ENCODE measurements around the gene SEC11A. TPM values are rescaled to one million over a fixed set of nuclear protein-coding genes. Genes with fewer than 3 reads are reported as not detected.

Gene SEC11A
- polyA plus RNA-seq, 2 donors = 67.3 to 74.6 TPM

GRCh38 chr15:84659904-84660781 is 55.8 kb downstream of the SEC11A start:
- H3K36me3 ChIP-seq (ENCODE audit: control insufficient read depth in 2 of 2, insufficient read depth in 2 of 2, low read length in 1 of 2) = peaks cover 0 to 2% of the 10 kb centered on the region in 2 donors
- H3K27me3 ChIP-seq (ENCODE audit: control insufficient read depth in 1 of 2, insufficient read depth in 2 of 2, low read length in 2 of 2) = no peaks in the 10 kb centered on the region
- H3K4me3 ChIP-seq (ENCODE audit: low read depth in 1 of 2, low read length in 2 of 2) = no peak overlapping the region
- 78 to 80% methylated on average over 4 of the region's 4 CpGs for WGBS, 2 donors
- no peaks in the 10 kb centered on the region for H3K9me3 ChIP-seq (ENCODE audit: control insufficient read depth in 2 of 2, insufficient read depth in 1 of 2, low read depth in 1 of 2, low read length in 1 of 2)
- H3K27ac ChIP-seq (ENCODE audit: low read depth in 2 of 2, low read length in 1 of 2) = no peak overlapping the region
- H3K4me1 ChIP-seq (ENCODE audit: control insufficient read depth in 2 of 2, insufficient read depth in 2 of 2, low read length in 1 of 2) = peaks cover 4 to 8% of the 10 kb centered on the region in 2 donors

- peak overlapping the region; percentile 18 to 81 for H3K27ac ChIP-seq (ENCODE audit: low read depth in 2 of 2, low read length in 1 of 2)
- WGBS, 2 donors = 42 to 50% methylated on average over 7 of the region's 7 CpGs
- peak overlapping the region; percentile 54 to 57 for H3K4me3 ChIP-seq (ENCODE audit: low read depth in 1 of 2, low read length in 2 of 2)
- H3K27me3 ChIP-seq (ENCODE audit: control insufficient read depth in 1 of 2, insufficient read depth in 2 of 2, low read length in 2 of 2) = no peaks in the 10 kb centered on the region
- no peaks in the 10 kb centered on the region for H3K36me3 ChIP-seq (ENCODE audit: control insufficient read depth in 2 of 2, insufficient read depth in 2 of 2, low read length in 1 of 2)
- H3K9me3 ChIP-seq (ENCODE audit: control insufficient read depth in 2 of 2, insufficient read depth in 1 of 2, low read depth in 1 of 2, low read length in 1 of 2) = no peaks in the 10 kb centered on the region
- H3K4me1 ChIP-seq (ENCODE audit: control insufficient read depth in 2 of 2, insufficient read depth in 2 of 2, low read length in 1 of 2) = peaks cover 4 to 8% of the 10 kb centered on the region in 2 donors
Observed at GRCh38 chr15:84658788-84659411, 57.0 kb downstream of the SEC11A start.

GRCh38 chr15:84658080-84658787 is 57.7 kb downstream of the SEC11A start, which contains the start of gene NMB:
TSS of gene NMB (minus strand) at chr15:84658199. CDS start at chr15:84658152, 47 bp downstream.
- no peaks in the 10 kb centered on the region for H3K9me3 ChIP-seq (ENCODE audit: control insufficient read depth in 2 of 2, insufficient read depth in 1 of 2, low read depth in 1 of 2, low read length in 1 of 2)
- 1% methylated on average over 45 to 61 of the region's 61 CpGs for WGBS, 2 donors
- H3K4me1 ChIP-seq (ENCODE audit: control insufficient read depth in 2 of 2, insufficient read depth in 2 of 2, low read length in 1 of 2) = peaks cover 4 to 14% of the 10 kb centered on the region in 2 donors
- no peaks in the 10 kb centered on the region for H3K27me3 ChIP-seq (ENCODE audit: control insufficient read depth in 1 of 2, insufficient read depth in 2 of 2, low read length in 2 of 2)
- peak within 1 kb of the TSS; percentile 54 to 57 for H3K4me3 ChIP-seq (ENCODE audit: low read depth in 1 of 2, low read length in 2 of 2)
- H3K27ac ChIP-seq (ENCODE audit: low read depth in 2 of 2, low read length in 1 of 2) = peak within 1 kb of the TSS; percentile 66 to 81
- H3K36me3 ChIP-seq (ENCODE audit: control insufficient read depth in 2 of 2, insufficient read depth in 2 of 2, low read length in 1 of 2) = no peaks in the 10 kb centered on the region

- WGBS, 2 donors = 16 to 17% methylated on average over 17 of the region's 17 CpGs
- peak overlapping the region; percentile 59 to 81 for H3K27ac ChIP-seq (ENCODE audit: low read depth in 2 of 2, low read length in 1 of 2)
Observed at GRCh38 chr15:84657748-84658079, 58.2 kb downstream of the SEC11A start.

GRCh38 chr15:84656972-84657371 is 59.0 kb downstream of the SEC11A start:
- 67 to 70% methylated on average over 7 of the region's 7 CpGs for WGBS, 2 donors
- Histone ChIP-seq H3K4me3 (ENCODE audit: low read depth in 1 of 2, low read length in 2 of 2) (no peak overlapping the region), H3K9me3 (ENCODE audit: control insufficient read depth in 2 of 2, insufficient read depth in 1 of 2, low read depth in 1 of 2, low read length in 1 of 2) (no peaks in the 10 kb centered on the region), H3K36me3 (ENCODE audit: control insufficient read depth in 2 of 2, insufficient read depth in 2 of 2, low read length in 1 of 2) (no peaks in the 10 kb centered on the region), H3K4me1 (ENCODE audit: control insufficient read depth in 2 of 2, insufficient read depth in 2 of 2, low read length in 1 of 2) (peaks cover 4 to 16% of the 10 kb centered on the region in 2 donors), H3K27me3 (ENCODE audit: control insufficient read depth in 1 of 2, insufficient read depth in 2 of 2, low read length in 2 of 2) (no peaks in the 10 kb centered on the region), H3K27ac (ENCODE audit: low read depth in 2 of 2, low read length in 1 of 2) (peak overlapping the region in 1 of 2 donors; percentile 10)

More at GRCh38 chr15:84657748-84658079, 58.2 kb downstream of the SEC11A start:
- Histone ChIP-seq H3K27me3 (ENCODE audit: control insufficient read depth in 1 of 2, insufficient read depth in 2 of 2, low read length in 2 of 2) (no peaks in the 10 kb centered on the region), H3K4me3 (ENCODE audit: low read depth in 1 of 2, low read length in 2 of 2) (peak overlapping the region; percentile 54 to 57), H3K4me1 (ENCODE audit: control insufficient read depth in 2 of 2, insufficient read depth in 2 of 2, low read length in 1 of 2) (peaks cover 4 to 16% of the 10 kb centered on the region in 2 donors), H3K9me3 (ENCODE audit: control insufficient read depth in 2 of 2, insufficient read depth in 1 of 2, low read depth in 1 of 2, low read length in 1 of 2) (no peaks in the 10 kb centered on the region), H3K36me3 (ENCODE audit: control insufficient read depth in 2 of 2, insufficient read depth in 2 of 2, low read length in 1 of 2) (no peaks in the 10 kb centered on the region)

GRCh38 chr15:84654689-84655453 is 61.1 kb downstream of the SEC11A start:
- Histone ChIP-seq H3K27me3 (ENCODE audit: control insufficient read depth in 1 of 2, insufficient read depth in 2 of 2, low read length in 2 of 2) (no peaks in the 10 kb centered on the region), H3K36me3 (ENCODE audit: control insufficient read depth in 2 of 2, insufficient read depth in 2 of 2, low read length in 1 of 2) (peaks cover 0 to 4% of the 10 kb centered on the region in 2 donors), H3K4me1 (ENCODE audit: control insufficient read depth in 2 of 2, insufficient read depth in 2 of 2, low read length in 1 of 2) (peaks cover 4 to 19% of the 10 kb centered on the region in 2 donors), H3K9me3 (ENCODE audit: control insufficient read depth in 2 of 2, insufficient read depth in 1 of 2, low read depth in 1 of 2, low read length in 1 of 2) (no peaks in the 10 kb centered on the region), H3K27ac (ENCODE audit: low read depth in 2 of 2, low read length in 1 of 2) (peak overlapping the region; percentile 77 to 93), H3K4me3 (ENCODE audit: low read depth in 1 of 2, low read length in 2 of 2) (peak overlapping the region; percentile 91 to 97)
- WGBS, 2 donors = 6% methylated on average over 19 of the region's 19 CpGs

GRCh38 chr15:84653910-84654688 is 61.8 kb downstream of the SEC11A start, which contains the start of gene WDR73:
TSS of gene WDR73 (minus strand) at chr15:84654283. CDS start at chr15:84654274, 9 bp downstream.
- H3K36me3 ChIP-seq (ENCODE audit: control insufficient read depth in 2 of 2, insufficient read depth in 2 of 2, low read length in 1 of 2) = peaks cover 0 to 7% of the 10 kb centered on the region in 2 donors
- 0% methylated on average over 49 of the region's 49 CpGs for WGBS, 2 donors
- H3K27ac ChIP-seq (ENCODE audit: low read depth in 2 of 2, low read length in 1 of 2) = peak within 1 kb of the TSS; percentile 93
- H3K9me3 ChIP-seq (ENCODE audit: control insufficient read depth in 2 of 2, insufficient read depth in 1 of 2, low read depth in 1 of 2, low read length in 1 of 2) = no peaks in the 10 kb centered on the region
- H3K27me3 ChIP-seq (ENCODE audit: control insufficient read depth in 1 of 2, insufficient read depth in 2 of 2, low read length in 2 of 2) = no peaks in the 10 kb centered on the region
- peak within 1 kb of the TSS; percentile 91 to 97 for H3K4me3 ChIP-seq (ENCODE audit: low read depth in 1 of 2, low read length in 2 of 2)
- peaks cover 4 to 19% of the 10 kb centered on the region in 2 donors for H3K4me1 ChIP-seq (ENCODE audit: control insufficient read depth in 2 of 2, insufficient read depth in 2 of 2, low read length in 1 of 2)

GRCh38 chr15:84653584-84653909 is 62.4 kb downstream of the SEC11A start:
- Histone ChIP-seq H3K4me3 (ENCODE audit: low read depth in 1 of 2, low read length in 2 of 2) (peak overlapping the region; percentile 91 to 97), H3K4me1 (ENCODE audit: control insufficient read depth in 2 of 2, insufficient read depth in 2 of 2, low read length in 1 of 2) (peaks cover 4 to 19% of the 10 kb centered on the region in 2 donors), H3K27ac (ENCODE audit: low read depth in 2 of 2, low read length in 1 of 2) (peak overlapping the region; percentile 93), H3K36me3 (ENCODE audit: control insufficient read depth in 2 of 2, insufficient read depth in 2 of 2, low read length in 1 of 2) (peaks cover under 1 to 9% of the 10 kb centered on the region in 2 donors), H3K27me3 (ENCODE audit: control insufficient read depth in 1 of 2, insufficient read depth in 2 of 2, low read length in 2 of 2) (no peaks in the 10 kb centered on the region), H3K9me3 (ENCODE audit: control insufficient read depth in 2 of 2, insufficient read depth in 1 of 2, low read depth in 1 of 2, low read length in 1 of 2) (no peaks in the 10 kb centered on the region)
- 14 to 15% methylated on average over 7 of the region's 7 CpGs for WGBS, 2 donors

Data from esophagus (tissue), 2 donors.